IPS-18a (cell line): ENCODE measurements around the gene CALN1.

Experiments used
- H3K27ac ChIP-seq: one replicate; pipeline ENCODE4 v1.5.1; 2013; ENCODE audit warnings: low read length
- H3K27me3 ChIP-seq: one replicate; pipeline ENCODE4 v1.6.1; 2013; ENCODE audit warnings: mild to moderate bottlenecking, low read length; ENCODE audit not compliant: control insufficient read depth, insufficient read depth
- H3K36me3 ChIP-seq: one replicate; pipeline ENCODE4 v1.6.1; 2013; ENCODE audit warnings: low read depth, low read length; ENCODE audit not compliant: control insufficient read depth
- H3K4me1 ChIP-seq: one replicate; pipeline ENCODE4 v1.6.1; 2013; ENCODE audit warnings: low read depth, low read length; ENCODE audit not compliant: control insufficient read depth
- H3K4me3 ChIP-seq: one replicate; pipeline ENCODE4 v1.5.1; 2013; ENCODE audit warnings: low read length
- H3K9ac ChIP-seq: one replicate; pipeline ENCODE4 v1.6.1; 2013; ENCODE audit warnings: mild to moderate bottlenecking, low read length, moderate library complexity
- H3K9me3 ChIP-seq: one replicate; pipeline ENCODE4 v1.6.1; 2013; ENCODE audit warnings: low read depth, low read length; ENCODE audit not compliant: control insufficient read depth

Gene CALN1

DNA sequence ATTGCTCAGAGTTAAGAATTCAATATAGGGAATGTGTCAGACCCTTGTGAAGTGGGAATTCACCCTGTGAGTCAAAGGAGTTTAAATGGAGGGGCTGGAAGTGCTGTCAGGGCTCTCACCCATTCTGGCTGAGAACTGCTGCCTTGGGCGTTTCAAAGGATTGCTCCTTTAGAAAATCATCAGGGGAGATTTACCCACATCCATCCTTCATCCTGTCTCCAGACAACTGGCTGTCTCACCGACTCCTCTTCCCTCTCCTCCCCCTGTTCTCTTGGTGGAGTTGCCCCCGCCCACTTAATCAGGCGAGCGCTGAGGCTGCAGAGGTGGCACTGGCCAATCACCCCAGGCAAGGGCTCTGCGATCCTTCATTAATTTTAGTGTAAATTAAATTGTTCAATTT is 554.8 kb downstream of the CALN1 start:
- no peak overlapping the region for H3K9ac ChIP-seq
- no peaks in the 10 kb centered on the region for H3K9me3 ChIP-seq
- H3K27ac ChIP-seq = no peak overlapping the region
- H3K27me3 ChIP-seq = no peaks in the 10 kb centered on the region
- no peak overlapping the region for H3K4me3 ChIP-seq
- no peaks in the 10 kb centered on the region for H3K4me1 ChIP-seq
- H3K36me3 ChIP-seq = no peaks in the 10 kb centered on the region

DNA sequence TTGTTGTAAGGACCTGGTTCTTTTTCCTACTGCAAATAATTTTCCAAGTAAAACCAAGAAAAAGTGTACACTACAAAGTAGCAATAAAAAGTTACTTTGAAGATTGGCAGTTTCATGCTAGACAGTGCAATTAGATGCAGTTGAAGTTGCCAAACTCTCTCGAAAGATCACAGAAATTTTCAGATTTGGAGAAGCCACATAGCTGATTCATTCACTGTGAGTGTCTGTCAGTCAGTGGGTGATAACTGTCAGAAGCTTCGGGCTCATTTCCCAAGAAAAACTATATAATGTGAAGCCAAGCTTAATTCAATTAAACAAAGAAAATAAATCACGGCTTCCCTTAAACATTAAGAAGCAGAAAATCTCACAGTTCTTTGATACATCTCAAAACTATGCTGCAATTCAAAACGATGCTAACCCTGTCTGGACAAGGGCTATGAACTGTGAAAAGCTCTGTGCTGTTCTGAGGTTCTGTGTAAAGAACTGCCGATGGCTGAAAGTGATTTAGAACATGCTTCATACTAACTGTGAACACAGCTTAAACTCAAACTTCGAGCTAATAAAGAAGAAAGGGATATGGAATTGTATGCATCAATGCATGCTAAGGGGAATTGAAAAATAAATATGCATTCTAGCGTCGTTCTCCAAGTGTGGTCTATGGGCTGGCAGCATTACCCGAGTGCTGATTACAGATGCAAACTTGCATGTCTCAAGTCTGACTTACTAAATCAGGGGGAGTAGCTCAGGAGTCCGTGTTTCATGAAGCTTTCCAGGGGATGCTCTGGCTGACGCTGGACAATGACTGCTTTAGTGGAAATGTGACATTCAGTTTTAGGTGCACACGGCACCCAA is 557.4 kb downstream of the CALN1 start:
- H3K9ac ChIP-seq = no peak overlapping the region
- H3K4me3 ChIP-seq = no peak overlapping the region
- no peaks in the 10 kb centered on the region for H3K4me1 ChIP-seq
- no peak overlapping the region for H3K27ac ChIP-seq
- no peaks in the 10 kb centered on the region for H3K36me3 ChIP-seq
- H3K27me3 ChIP-seq = no peaks in the 10 kb centered on the region
- H3K9me3 ChIP-seq = no peaks in the 10 kb centered on the region

DNA sequence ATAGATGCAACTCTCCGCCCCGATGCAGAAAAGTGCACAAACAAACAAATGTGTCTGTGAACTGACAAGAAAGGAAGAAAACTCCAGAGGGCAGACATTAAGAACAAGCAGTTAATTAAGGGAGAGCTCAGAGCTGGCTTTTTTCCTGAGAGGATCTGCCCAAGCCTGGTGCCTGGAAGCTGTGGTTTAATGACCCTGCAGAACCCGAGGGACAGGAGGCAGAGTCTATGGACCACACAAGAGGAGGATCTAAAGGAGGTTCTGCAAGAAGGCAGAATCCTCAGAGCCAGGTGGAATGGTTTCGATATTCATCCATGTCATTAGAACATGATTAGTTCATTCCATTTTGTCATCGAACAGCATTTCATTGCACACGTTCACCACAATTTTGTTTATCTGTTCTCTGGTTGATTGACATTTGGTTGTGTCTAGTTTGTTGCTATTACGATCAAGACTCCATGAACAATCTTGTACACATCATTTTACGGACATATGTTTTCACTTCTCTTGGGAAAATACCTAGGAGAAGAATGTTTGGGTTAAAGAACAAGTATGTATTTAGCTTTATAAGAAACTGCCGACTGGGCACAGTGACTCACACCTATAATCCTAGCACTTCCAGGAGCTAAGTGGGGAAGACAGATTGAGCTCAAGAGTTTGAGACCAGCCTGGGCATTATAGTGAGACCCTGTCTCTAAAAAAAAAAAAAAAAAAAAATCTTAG is 560.2 kb downstream of the CALN1 start:
- no peaks in the 10 kb centered on the region for H3K36me3 ChIP-seq
- no peak overlapping the region for H3K9ac ChIP-seq
- no peaks in the 10 kb centered on the region for H3K9me3 ChIP-seq
- no peak overlapping the region for H3K4me3 ChIP-seq
- no peaks in the 10 kb centered on the region for H3K4me1 ChIP-seq
- H3K27ac ChIP-seq = no peak overlapping the region
- H3K27me3 ChIP-seq = no peaks in the 10 kb centered on the region

DNA sequence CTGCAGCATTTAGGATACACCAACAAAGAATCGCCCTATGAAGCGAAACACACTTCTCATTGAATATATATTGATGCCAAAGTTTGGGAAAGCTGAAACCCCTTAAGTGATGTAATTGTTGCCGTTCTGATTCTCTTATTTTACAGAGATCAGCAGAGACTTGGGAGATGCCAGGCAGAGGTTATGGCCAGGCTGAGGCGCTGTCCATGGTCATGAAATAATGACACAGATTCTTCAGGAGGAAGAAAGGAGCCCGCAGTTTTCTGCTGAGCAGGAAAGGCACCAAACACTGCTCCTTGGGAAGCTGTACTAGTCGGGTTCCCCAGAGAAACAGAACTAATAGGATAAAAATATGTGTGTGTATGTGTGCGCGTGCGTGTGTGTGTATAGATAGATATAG is 566.0 kb downstream of the CALN1 start:
- H3K36me3 ChIP-seq = no peaks in the 10 kb centered on the region
- H3K27ac ChIP-seq = no peak overlapping the region

DNA sequence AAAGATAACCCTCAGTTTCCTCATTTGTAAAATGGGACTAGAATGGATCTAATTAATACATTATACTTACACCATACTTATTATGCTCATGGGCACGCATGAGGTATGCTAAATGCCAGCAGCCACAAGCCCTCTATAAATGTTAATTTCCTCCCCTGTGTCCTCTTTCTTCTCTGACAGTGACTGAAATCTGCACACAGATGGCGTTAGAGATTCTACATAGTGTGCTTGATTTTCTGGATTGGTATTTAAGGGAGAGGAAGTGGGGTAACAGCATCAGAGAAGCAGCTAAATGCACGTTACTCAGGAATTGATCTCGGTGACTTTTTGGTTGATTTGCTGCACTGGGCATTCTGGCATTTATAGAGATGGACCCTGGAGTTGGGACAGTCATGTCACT is 568.5 kb downstream of the CALN1 start:
- Histone ChIP-seq H3K36me3 (no peaks in the 10 kb centered on the region), H3K27ac (no peak overlapping the region), H3K4me3 (no peak overlapping the region), H3K9ac (no peak overlapping the region), H3K9me3 (no peaks in the 10 kb centered on the region), H3K4me1 (no peaks in the 10 kb centered on the region), H3K27me3 (no peaks in the 10 kb centered on the region)

More for the DNA sequence above, 566.0 kb downstream of the CALN1 start:
- Histone ChIP-seq H3K9ac (no peak overlapping the region), H3K4me3 (no peak overlapping the region), H3K27me3 (no peaks in the 10 kb centered on the region), H3K4me1 (no peaks in the 10 kb centered on the region), H3K9me3 (no peaks in the 10 kb centered on the region)

DNA sequence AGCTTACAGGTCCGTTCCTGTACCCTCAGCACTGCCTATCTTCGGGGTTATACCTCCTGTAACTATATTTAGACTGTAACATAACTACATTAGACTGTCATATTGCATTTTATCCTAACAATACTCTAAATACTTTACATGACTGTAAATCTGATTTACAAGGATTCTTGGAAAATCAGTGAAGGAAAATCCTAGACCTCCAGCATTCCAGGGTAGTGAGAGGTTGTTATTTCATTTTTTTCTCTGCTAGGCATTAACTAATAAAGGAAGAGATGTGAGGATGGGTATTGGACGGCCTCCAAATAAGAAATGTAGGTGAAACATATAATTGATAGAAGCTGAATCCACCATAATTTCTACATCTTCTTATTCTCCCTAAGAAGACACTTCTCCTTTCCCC is 569.4 kb downstream of the CALN1 start:
- Histone ChIP-seq H3K36me3 (no peaks in the 10 kb centered on the region), H3K9me3 (no peaks in the 10 kb centered on the region), H3K4me1 (no peaks in the 10 kb centered on the region), H3K9ac (no peak overlapping the region), H3K4me3 (no peak overlapping the region), H3K27me3 (no peaks in the 10 kb centered on the region), H3K27ac (no peak overlapping the region)

DNA sequence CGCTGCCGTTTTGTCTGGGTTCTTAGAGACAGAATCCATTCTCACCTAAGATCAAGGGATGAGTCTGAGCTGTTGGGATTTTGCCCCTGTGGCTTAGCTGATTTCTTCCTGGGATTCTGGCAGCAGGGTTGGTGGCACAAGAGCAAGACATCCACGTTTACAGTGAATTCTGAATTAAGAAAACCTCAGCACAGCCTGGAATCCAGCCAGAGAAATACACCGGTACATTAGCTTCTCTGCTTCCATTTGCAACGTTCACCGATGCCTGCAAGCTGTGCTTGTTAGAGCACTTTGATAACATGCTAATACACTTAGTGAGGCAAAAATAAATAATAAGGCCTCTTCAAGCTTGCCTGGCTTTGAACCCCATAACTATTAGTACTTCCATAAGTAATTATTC is 569.8 kb downstream of the CALN1 start:
- no peak overlapping the region for H3K4me3 ChIP-seq

DNA sequence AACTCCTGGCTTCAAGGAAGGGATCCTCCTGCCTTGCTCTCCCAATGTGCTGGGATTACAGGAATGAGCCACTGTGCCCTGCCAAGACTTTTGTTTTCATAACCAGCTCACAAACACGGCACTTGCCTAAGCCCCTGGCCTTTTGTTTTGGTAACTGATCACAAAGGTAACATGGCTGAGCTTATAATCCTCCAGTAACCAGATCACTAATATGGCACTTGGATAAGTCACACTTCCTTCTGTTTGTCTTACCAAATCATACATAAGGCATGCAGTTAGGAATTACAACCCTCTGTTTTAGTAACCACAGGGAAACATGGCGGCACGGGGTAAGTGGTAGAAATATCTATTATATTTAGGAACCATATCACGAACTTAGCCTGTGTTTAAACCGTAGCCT is 577.1 kb downstream of the CALN1 start:
- no peaks in the 10 kb centered on the region for H3K9me3 ChIP-seq
- H3K27ac ChIP-seq = no peak overlapping the region
- no peaks in the 10 kb centered on the region for H3K27me3 ChIP-seq
- H3K36me3 ChIP-seq = no peaks in the 10 kb centered on the region
- no peak overlapping the region for H3K9ac ChIP-seq
- H3K4me3 ChIP-seq = no peak overlapping the region
- no peaks in the 10 kb centered on the region for H3K4me1 ChIP-seq

More for the DNA sequence above, 569.8 kb downstream of the CALN1 start:
- H3K4me1 ChIP-seq = no peaks in the 10 kb centered on the region
- no peak overlapping the region for H3K9ac ChIP-seq
- H3K36me3 ChIP-seq = no peaks in the 10 kb centered on the region
- H3K27me3 ChIP-seq = no peaks in the 10 kb centered on the region
- H3K27ac ChIP-seq = no peak overlapping the region
- no peaks in the 10 kb centered on the region for H3K9me3 ChIP-seq

DNA sequence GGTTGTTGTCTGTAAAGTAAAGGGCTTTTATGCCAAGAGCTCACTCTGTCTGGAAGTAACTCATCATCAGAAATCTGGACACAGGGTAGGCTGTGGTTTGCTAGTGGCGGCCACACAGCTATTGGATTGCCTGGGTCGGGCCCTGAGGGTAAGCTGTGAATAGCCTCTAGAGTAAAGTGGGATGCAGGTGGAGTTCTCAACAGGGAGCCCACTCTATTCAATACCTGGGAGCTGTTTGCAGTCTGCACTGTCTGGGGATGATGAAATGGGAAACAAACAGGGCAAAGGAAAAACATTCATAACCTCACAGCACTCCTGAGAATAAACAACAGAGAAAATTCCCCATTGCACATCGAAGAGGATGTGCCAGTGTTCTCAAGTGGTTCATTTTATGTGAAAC is 582.6 kb downstream of the CALN1 start:
- no peaks in the 10 kb centered on the region for H3K27me3 ChIP-seq
- H3K36me3 ChIP-seq = no peaks in the 10 kb centered on the region
- no peaks in the 10 kb centered on the region for H3K9me3 ChIP-seq

DNA sequence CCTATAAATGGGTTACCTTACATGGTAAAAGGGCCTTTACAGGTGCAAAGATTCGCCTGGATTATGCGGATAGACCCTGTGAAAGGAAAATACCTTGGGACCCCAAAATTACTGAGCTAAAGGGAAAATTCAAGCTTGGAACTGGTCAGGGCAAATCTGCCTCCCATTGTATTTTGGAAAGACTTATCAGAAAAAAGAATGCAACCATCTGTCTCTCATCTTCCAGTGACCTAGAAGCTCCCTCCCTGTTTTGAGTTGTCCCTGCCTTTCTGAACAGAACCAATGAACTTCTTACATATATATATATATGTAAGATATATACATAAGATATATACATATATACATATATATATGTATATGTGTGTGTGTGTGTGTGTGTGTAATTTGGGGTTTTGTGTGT is 583.8 kb downstream of the CALN1 start:
- no peak overlapping the region for H3K9ac ChIP-seq
- H3K4me1 ChIP-seq = no peaks in the 10 kb centered on the region
- no peak overlapping the region for H3K4me3 ChIP-seq
- no peaks in the 10 kb centered on the region for H3K27me3 ChIP-seq
- no peaks in the 10 kb centered on the region for H3K36me3 ChIP-seq
- H3K27ac ChIP-seq = no peak overlapping the region
- no peaks in the 10 kb centered on the region for H3K9me3 ChIP-seq

More for the DNA sequence above, 582.6 kb downstream of the CALN1 start:
- no peak overlapping the region for H3K27ac ChIP-seq
- H3K9ac ChIP-seq = no peak overlapping the region
- no peaks in the 10 kb centered on the region for H3K4me1 ChIP-seq
- H3K4me3 ChIP-seq = no peak overlapping the region

DNA sequence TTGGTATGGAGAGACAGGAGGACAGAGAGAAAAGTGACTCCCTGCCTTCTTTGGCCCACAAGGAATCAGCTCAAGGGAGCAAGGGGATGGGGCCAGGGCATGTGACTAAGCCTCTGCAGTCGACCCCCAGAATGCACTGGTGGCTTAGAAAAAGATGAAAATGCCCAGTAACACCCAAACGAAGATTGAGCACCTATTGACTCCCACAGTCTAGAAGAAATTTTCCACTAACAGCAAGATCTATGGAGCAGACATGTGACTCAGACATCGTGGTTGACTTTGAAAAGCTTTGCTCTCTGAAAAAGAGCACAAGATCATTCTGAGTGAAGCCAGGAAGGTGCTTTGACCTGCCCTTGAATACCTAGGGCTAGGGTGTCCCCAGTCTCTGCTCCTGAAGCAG is 586.0 kb downstream of the CALN1 start:
- no peaks in the 10 kb centered on the region for H3K27me3 ChIP-seq
- H3K27ac ChIP-seq = no peak overlapping the region
- H3K36me3 ChIP-seq = no peaks in the 10 kb centered on the region
- H3K4me1 ChIP-seq = no peaks in the 10 kb centered on the region
- H3K9me3 ChIP-seq = no peaks in the 10 kb centered on the region
- H3K4me3 ChIP-seq = no peak overlapping the region
- no peak overlapping the region for H3K9ac ChIP-seq
